GM04503 (cell line): ENCODE results near the gene LIN28A.
A peak's percentile ranks its signal among the peaks of the same experiment; 100 is the strongest.
"Not testable (repeated sequence)": the region's sequence is repeated elsewhere in the genome, so short reads cannot be mapped to it uniquely, and the experiment has no call there.

Experiments used
- DNase-seq: peaks from one replicate; pipeline ENCODE4 v3.0.0-alpha.2; 2012; ENCODE audit warnings: low read depth

LIN28A gene

GRCh38 chr1:26410706-26411623 is at the start of gene LIN28A:
TSS of gene LIN28A (plus strand) at chr1:26410817. CDS start at chr1:26410892, 75 bp downstream.
- DNase-seq: no peak

DNA sequence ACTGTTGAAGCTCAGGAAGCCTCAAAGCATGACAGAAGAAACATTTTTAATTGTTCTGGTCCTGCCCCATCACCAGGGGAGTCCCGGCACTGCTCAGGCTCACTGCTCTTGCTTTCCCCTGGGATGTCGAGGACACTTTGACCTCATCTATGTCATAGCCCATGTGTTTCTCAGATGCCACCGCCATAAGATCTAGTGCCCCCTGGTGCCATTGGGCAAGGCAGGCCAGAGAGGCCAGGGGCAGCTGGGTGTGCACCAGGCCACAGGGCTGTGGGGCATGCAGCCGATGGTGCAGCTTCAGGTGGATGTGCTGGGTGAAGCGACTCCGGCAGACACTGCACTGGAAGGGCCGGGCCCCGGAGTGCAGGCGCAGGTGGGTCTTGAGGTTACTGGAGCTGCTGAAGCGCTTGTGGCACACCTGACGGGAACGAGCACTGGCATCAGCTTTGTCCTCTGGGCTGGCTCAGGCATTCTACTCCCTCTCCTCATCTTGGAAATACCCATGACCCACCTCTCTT is 49.0 kb upstream of the LIN28A start:
- DNase-seq: no peak

DNA sequence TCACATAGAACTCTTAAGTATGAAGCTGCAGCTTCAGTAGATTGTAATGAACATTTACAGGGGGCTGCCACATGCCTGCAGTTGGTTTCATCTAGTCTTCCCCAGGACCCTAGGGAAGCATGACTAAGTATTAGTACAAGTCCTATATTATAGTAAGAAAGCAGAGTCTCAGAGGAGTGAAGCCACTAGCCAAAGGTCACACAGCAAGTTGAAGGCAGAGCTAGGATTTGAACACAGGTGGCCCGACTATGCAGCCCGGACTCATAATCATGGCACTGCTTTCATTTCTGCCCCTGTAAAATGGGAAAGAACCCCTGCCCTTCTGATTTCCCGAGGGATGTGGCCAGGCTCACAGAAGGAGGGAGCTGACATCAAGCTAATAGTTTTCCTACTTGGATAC is 48.3 kb upstream of the LIN28A start:
- no peak for DNase-seq

DNA sequence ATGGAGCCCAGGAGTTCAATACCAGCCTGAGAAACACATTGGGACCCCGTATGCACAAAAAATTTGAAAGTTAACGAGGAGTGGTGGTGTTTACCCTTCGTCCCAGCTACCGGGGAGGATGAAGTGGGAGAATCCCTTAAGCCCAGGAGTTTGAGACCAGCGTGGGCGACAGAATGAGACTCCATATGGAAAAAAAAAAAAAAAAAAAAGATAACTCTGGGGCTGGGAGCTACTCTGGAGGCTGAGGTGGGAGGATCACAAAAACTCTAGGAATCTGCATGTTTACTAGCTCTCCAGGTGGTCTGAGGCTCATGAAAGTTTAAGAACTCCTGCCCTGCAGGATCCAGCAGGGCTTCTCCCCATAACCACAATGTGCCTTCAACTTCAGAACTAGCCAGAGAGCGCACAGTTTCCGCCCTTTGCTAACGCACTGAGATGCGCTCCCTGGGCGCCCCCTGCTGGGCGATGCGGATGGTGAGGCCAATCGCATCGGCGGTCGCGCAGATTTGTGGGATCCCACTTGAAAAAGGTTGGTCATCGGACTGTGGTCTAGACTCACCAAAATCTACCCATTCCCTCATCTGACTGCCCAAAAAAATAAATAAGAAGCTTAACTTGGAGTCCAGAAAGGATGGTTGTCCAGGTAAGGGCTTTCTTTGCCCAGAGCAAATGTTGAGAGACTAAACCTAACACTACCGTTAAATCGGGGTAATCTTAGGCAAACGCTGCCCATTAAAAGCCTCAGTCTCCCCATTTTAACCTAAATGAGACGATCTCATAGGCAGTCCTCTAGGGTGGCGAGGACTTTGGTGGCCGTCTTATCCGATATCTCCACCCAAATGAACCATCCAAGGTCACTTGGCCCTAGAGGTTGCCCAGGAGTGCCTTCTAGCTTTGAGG is 46.8 kb upstream of the LIN28A start:
- no peak for DNase-seq

DNA sequence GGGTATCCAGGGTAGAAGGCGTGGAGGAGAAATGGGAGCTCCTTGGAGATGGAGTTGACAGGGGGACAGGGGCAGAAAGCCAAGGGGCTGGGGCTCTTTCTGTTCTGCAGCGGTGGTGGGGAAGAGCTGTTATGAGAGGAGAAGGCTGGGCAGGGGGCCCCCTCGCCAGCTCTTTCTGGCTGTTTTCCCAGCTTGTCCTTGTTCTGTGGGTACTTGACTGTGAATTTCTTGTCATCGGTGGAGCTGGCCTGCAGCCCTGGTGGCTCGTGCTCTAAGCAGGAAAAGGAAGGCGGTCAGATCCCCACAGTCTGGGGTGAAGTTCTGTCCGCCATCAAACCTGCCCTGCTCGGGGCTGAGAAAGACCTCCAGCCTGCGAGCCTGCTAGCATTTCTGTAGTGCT is 45.7 kb upstream of the LIN28A start:
- DNase-seq: no peak

DNA sequence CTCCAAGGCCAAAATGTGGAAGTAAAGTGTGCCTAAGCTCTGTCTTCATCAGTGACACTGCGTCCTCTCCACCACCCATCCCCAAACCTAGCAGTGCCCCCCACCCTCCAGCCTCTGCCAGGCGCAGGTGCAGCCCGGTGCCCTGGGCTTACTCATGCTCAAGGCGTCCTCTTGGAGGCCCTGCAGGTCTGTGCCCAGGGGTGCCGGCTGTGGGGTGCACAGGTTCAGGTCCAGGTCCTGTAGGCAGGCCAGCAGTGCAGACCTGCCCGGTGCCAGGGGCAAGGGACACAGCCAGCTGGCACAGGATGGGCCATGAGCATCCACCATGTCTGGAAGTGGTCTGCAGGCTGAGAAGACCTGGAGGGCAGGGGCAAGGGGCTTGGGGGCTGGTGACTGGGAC is 43.2 kb upstream of the LIN28A start:
- DNase-seq: no peak

GRCh38 chr1:26368006-26368405 is 42.6 kb upstream of the LIN28A start:
- no peak for DNase-seq

DNA sequence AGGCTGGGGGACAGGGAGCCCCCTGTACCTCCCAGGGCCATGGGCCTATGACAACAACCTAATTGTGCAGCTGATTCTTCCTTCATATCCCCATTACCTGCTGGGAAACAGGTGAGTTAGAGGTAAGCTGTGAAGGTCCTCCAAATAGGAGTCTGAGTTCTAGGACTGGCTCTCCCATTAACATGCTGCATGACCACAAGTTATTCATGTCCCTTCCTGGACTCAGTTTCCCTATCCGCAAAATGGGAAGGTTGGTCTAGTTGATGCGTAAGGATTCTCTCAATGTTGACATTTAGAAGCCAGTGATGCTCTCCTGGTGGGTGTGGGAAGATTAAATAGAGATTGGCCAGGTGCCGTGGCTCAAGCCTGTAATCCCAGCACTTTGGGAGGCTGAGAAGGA is 42.1 kb upstream of the LIN28A start:
- DNase-seq: no peak

DNA sequence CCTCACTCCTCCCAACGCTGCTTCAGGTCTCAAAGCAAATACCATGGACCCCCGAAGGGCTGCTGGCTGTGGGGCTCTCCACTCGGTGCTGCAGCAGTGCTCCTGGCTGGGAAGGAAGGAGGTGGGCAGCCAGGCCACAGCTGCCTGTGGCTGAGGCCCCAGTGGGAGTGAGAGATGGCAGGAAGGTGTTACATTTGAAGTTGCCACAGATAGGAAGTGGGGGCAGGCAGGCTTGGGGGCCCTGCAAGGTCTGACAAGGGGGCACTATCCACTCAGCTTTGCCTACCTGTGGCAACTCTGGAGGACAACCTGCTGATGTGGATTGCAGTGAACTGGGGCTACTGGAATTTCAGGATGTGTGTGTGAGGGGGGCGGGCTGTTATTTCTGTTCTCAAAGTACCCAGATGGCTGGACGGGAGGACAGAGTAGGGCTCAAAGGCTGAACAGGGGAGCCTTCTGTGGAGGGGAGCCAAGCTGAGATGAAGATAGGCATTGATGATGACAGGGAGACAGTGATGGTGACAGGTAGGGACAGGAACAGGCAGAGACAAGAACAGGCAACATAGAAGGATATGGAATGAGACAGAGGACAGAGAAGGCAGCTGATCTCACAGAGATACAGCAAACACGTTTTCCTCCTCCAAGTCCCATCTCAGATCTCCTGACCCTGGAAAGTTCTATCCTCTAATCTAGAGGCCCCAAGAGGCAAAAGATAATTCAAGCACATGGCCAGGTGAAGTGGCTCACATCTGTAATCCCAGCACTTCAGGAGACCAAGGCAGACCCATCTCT is 39.8 kb upstream of the LIN28A start:
- no peak for DNase-seq

DNA sequence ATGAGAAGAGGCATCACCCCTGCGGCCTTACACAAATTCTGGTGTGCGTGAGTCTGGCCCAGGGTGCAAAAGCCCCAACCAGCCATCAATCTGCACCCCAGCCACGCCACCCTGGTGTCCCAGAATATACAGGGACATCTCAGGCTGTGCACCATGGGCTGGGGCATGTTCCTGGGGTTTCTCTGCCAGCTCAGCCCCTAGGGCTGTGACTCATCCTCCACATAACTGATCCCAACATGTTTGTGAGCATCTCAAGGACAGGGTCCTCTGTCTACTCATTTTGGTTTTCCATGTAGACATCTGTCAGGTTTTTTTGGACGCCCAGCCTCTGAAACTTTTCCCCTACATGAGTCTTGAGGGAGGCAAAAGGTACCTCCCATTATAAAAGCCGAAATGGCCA is 38.6 kb upstream of the LIN28A start:
- DNase-seq: no peak

GRCh38 chr1:26372611-26373010 is 38.0 kb upstream of the LIN28A start, which contains the start of gene ZNF683:
TSS of gene ZNF683 (minus strand) at chr1:26372750. CDS start at chr1:26368571, 4,179 bp downstream.
- not testable (repeated sequence) for DNase-seq

DNA sequence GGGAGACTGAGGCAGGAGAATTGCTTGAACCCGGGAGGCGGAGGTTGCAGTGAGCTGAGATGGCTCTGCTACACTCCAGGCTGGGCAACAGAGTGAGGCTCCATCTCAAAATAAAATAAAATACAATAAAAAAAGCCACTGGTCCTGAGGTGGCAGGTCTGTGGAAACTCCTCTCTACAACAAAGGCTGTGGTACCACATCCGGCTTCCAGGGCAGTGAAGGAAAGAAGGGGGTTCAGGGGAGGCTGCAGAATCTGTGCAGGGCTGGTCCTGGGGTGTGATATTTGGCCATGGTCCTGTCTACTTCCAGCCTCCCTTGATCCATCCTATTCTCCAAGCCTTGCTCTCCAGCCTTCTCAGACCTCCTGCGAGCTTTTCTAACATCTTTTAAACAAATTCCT is 37.3 kb upstream of the LIN28A start:
- DNase-seq: no peak

DNA sequence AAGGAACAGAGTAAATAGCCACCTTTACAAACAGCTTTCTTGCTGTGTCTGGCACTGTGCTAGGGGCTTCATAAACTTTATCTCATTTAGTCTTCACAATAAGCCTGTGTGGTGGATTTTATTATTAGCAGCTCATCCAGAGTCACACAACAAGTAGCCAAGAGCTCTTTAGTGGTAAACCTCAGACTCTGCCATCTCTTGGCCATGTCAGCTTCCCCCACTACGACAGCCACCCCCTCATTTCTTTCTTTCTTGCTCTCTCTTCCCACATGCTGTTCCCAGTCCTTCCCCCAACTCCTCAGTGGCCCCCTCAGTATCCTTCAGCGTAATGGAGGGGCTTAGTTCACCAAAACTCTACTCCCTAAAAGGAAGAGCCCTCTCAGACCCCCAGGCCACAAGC is 36.8 kb upstream of the LIN28A start:
- DNase-seq: no peak

DNA sequence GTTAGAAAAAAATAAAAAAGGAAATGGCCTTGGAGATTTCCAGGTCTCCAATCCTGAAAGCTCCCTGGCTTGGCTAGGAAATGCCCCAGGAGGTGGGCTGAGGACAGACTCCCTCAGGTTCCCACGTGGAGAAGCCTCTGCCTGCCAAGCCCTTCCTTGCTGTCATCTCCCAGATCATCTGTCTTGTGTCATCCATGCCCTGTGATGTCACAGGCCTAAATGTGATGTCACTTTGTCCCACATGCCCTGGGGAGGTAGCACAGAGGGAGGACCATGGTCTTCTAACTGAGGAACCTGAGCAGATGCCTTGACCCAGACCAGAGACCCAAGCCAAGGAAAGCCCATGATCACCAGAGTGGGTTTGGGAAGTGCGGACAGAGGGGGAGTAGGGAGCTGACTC is 36.3 kb upstream of the LIN28A start:
- DNase-seq: not testable (repeated sequence)

GRCh38 chr1:26375081-26375480 is 35.5 kb upstream of the LIN28A start:
- DNase-seq: no peak

GRCh38 chr1:26376050-26376449 is 34.6 kb upstream of the LIN28A start:
- no peak for DNase-seq

- peak; percentile 92 for DNase-seq
Measured at GRCh38 chr1:26378088-26378878, 32.3 kb upstream of the LIN28A start.

DNA sequence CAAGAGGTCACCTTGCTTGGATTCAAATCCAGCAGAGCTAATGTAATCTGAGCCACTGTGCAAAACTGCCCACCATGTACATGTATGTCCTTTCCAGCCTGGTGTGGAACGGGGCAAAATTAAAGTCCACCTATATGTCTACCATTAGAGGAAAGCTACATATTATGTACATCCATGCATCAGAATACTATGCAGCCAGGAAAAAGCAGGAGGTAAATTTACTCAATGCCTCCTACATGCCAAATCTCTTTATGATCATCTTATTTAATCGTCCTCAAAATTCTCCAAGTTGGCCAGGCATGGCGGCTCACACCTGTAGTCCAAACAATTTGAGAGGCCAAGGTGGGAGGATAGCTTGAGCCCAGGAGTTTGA is 31.8 kb upstream of the LIN28A start:
- DNase-seq: no peak

GRCh38 chr1:26384076-26384475 is 26.5 kb upstream of the LIN28A start:
- DNase-seq: no peak

DNA sequence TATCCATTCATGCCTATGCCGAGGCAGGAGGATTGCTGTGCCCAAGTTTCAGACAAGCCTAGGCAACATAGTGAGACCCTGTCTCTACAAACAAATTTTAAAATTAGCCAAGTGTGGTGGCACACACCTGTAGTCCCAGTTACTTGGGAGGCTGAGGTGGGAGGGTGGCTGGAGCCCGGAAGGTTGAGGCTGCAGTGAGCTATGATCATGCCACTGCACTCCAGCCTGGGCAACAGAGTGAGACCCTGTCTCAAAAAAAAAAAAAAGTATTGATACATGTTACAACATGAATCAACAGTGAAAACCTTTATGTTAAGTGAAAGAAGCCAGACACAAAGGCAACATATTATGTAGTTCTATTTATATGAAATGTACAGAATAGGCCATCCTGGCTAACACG is 25.6 kb upstream of the LIN28A start:
- DNase-seq: not testable (repeated sequence)

GRCh38 chr1:26387447-26387846 is 23.2 kb upstream of the LIN28A start:
- DNase-seq: no peak
